ENCODE results near the gene TGFBR3L. TPM values are rescaled to one million over a fixed set of nuclear protein-coding genes. Genes with fewer than 3 reads are reported as not detected.

The TGFBR3L gene
- total and polyA plus RNA-seq, 2 of the 4 experiments (the other 2 are of a cell fraction), result 0.94 TPM; not detected in 1

DNA sequence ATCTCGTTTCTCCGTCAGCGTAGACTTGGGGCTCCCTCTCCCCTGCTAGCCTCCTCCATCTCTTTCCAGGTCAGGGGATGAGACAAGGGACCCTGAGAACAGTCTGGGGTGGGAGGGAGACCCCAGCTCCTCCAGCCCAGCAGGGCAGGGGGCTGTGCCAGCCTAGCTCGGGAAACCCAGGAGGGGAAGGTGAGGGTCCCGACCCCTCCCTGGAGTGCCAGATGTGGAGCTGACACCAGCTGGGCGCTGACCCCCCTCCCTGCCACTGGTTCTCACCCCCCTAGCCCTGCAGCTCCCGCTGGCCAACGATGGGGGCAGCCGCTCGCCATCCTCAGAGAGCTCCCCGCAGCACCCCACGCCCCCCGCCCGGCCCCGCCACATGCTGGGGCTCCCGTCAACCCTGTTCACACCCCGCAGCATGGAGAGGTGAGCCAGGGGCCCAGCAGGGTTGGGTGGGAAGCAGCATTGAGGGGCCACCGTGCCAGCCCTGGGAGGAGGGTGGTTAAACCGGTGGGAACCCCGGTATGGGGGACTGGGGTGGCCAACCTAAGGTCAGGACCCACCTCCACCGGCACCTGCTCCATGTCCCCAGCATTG lies 5.1 kb upstream of the TGFBR3L start:
- Histone ChIP-seq H3K56ac (ENCODE audit: extremely low read depth, insufficient read depth, low read length) (no peak overlapping the region), H2BK15ac (ENCODE audit: low read depth, low read length) (no peak overlapping the region), H3K14ac (replicated peaks; ENCODE audit: low read depth, low read length) (no peak overlapping the region), H2AFZ (replicated peaks; ENCODE audit: low read length, poor library complexity) (no peak overlapping the region), H3K9ac (ENCODE audit: low read depth, low read length) (no peak overlapping the region), H3K27ac (ENCODE audit: insufficient read depth, low read length) (no peak overlapping the region), H3K9me3 (ENCODE audit: control insufficient read depth, insufficient read depth, low read length) (no peaks in the 10 kb centered on the region), H2BK20ac (ENCODE audit: low read depth, low read length) (no peak overlapping the region), H3K4me1 (ENCODE audit: control insufficient read depth, insufficient read depth, low read length) (peaks cover 6% of the 10 kb centered on the region), H3K36me3 (ENCODE audit: control insufficient read depth, insufficient read depth, low read length) (peaks cover 34% of the 10 kb centered on the region), H2BK120ac (ENCODE audit: low read depth, low read length) (no peak overlapping the region), H3K9me1 (ENCODE audit: insufficient read depth, low read length) (peaks cover 4% of the 10 kb centered on the region; the same call in 1 of the 2 replicates), H2AK5ac (ENCODE audit: low read depth, low read length) (no peak overlapping the region), H3K4ac (ENCODE audit: low read depth, low read length) (no peak overlapping the region), H3K27me3 (ENCODE audit: control insufficient read depth, insufficient read depth, low read length) (no peaks in the 10 kb centered on the region; the same call in 1 of the 2 replicates), H4K91ac (ENCODE audit: insufficient read depth, low read depth, low read length) (no peak overlapping the region), H3K79me1 (ENCODE audit: low read depth in 1 of 2, low read length in 2 of 2) (peaks cover 7 to 33% of the 10 kb centered on the region in 2 experiments; a peak in 3 of 4 replicates), H4K8ac (ENCODE audit: low read depth in 2 of 2, low read length in 2 of 2) (no peak overlapping the region), H2AK9ac (replicated peaks; ENCODE audit: low read depth, low read length, poor library complexity) (no peak overlapping the region), H4K20me1 (ENCODE audit: insufficient read depth, low read length) (peaks cover 45% of the 10 kb centered on the region), H3K23ac (ENCODE audit: low read depth, low read length) (no peak overlapping the region), H3K4me2 (ENCODE audit: low read depth, low read length) (no peak overlapping the region), H2BK5ac (ENCODE audit: low read depth, low read length, poor library complexity, severe bottlenecking) (no peak overlapping the region), H4K5ac (ENCODE audit: low read depth, low read length) (no peak overlapping the region), H3K18ac (ENCODE audit: low read depth, low read length) (no peak overlapping the region), H3K4me3 (ENCODE audit: insufficient read depth, low read depth, low read length) (no peak overlapping the region)
- no TSS peak for BruUV-seq (replicated peaks)
- intact Hi-C loops (cut with micrococcal nuclease) (no loop called here), dilution Hi-C loops (cut with HindIII; ENCODE audit: low sequenced_read_pairs, unreplicated experiment) (no loop called here), in situ Hi-C loops (cut with MboI; ENCODE audit: low sequenced_read_pairs) (no loop called here)
- CTCF ChIA-PET, result no interaction called here
- TF ChIP-seq USF2 (IDR thresholded peaks at IDR 0.05; ENCODE audit: low read depth, low read length) (no peak), MAZ (IDR thresholded peaks at IDR 0.05; ENCODE audit: borderline replicate concordance, low read depth, low read length) (no peak), BHLHE40 (IDR thresholded peaks at IDR 0.05; ENCODE audit: low read depth, low read length) (no peak), MXI1 (IDR thresholded peaks at IDR 0.05; ENCODE audit: borderline replicate concordance, low read depth, low read length) (no peak), RFX5 (IDR thresholded peaks at IDR 0.05; ENCODE audit: low read depth, low read length) (no peak), CHD1 (IDR thresholded peaks at IDR 0.05; ENCODE audit: low read depth, low read length) (no peak), MAFK (IDR thresholded peaks at IDR 0.05; ENCODE audit: low read depth, low read length) (no peak), RAD21 (IDR thresholded peaks at IDR 0.05; ENCODE audit: low read length) (no peak), FOS (IDR thresholded peaks at IDR 0.05; ENCODE audit: low read depth, low read length) (no peak), POLR2A (IDR thresholded peaks at IDR 0.05; ENCODE audit: low read depth, low read length) (no peak), CEBPB (IDR thresholded peaks at IDR 0.05; ENCODE audit: low read depth, low read length) (no peak), RCOR1 (IDR thresholded peaks at IDR 0.05; ENCODE audit: insufficient replicate concordance, low read length) (no peak)
- TF ChIP-seq, protein P1, sequence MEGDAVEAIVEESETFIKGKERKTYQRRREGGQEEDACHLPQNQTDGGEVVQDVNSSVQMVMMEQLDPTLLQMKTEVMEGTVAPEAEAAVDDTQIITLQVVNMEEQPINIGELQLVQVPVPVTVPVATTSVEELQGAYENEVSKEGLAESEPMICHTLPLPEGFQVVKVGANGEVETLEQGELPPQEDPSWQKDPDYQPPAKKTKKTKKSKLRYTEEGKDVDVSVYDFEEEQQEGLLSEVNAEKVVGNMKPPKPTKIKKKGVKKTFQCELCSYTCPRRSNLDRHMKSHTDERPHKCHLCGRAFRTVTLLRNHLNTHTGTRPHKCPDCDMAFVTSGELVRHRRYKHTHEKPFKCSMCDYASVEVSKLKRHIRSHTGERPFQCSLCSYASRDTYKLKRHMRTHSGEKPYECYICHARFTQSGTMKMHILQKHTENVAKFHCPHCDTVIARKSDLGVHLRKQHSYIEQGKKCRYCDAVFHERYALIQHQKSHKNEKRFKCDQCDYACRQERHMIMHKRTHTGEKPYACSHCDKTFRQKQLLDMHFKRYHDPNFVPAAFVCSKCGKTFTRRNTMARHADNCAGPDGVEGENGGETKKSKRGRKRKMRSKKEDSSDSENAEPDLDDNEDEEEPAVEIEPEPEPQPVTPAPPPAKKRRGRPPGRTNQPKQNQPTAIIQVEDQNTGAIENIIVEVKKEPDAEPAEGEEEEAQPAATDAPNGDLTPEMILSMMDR (conservative IDR thresholded peaks at IDR 0.05; ENCODE audit: low read depth, low read length), result no peak
- no peak for ATAC-seq (ENCODE audit: low read depth)
- no peak for DNase-seq
- POLR2A ChIA-PET (ENCODE audit: unreplicated experiment), result no interaction called here
- WGBS, 2 experiments (ENCODE audit: extremely low coverage in 2 of 2, insufficient read length in 1 of 2), result no CpG with 5 or more reads among the region's 21 CpGs

All from IMR-90 (cell line).